AG10803 (cell line): ENCODE data around the gene PHACTR1.
"Not testable (repeated sequence)": the region's sequence is repeated elsewhere in the genome, so short reads cannot be mapped to it uniquely, and the experiment has no call there.

Source experiments
- DNase-seq: peaks from one replicate; pipeline ENCODE4 v3.0.0; 2010; ENCODE audit warnings: low read depth
- H3K4me3 ChIP-seq: 2 replicates; pipeline ENCODE4 v1.5.1; 2011; ENCODE audit warnings: mild to moderate bottlenecking, low read length, control low read depth
- TF ChIP-seq, protein P1 (sequence below): conservative IDR thresholded peaks from 2 replicates; pipeline ENCODE4 v1.5.1; 2011; ENCODE audit warnings: mild to moderate bottlenecking, low read length, control low read depth, inconsistent platforms

The PHACTR1 gene

DNA sequence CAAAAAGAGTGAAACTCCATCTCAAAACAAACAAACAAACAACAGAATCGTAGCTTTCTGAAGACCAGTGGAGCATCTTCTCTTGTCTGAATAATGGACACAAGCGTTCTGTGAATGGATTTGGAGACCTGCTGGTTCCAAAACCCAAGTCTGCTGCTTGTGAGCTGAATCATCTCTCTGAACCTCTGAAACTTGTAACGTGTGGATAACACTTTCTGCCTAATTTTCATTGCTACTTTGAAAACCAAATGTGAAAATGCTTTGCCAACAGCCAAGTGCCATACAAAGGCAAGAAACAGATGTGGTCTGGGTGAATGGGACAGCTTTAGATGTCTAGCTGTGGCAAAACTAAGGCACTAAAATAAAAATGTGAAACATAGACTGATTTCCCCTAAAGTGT is 44.3 kb downstream of the PHACTR1 start:
- DNase-seq, result peak; percentile 57
- no peak overlapping the region for H3K4me3 ChIP-seq
- TF ChIP-seq, protein P1, sequence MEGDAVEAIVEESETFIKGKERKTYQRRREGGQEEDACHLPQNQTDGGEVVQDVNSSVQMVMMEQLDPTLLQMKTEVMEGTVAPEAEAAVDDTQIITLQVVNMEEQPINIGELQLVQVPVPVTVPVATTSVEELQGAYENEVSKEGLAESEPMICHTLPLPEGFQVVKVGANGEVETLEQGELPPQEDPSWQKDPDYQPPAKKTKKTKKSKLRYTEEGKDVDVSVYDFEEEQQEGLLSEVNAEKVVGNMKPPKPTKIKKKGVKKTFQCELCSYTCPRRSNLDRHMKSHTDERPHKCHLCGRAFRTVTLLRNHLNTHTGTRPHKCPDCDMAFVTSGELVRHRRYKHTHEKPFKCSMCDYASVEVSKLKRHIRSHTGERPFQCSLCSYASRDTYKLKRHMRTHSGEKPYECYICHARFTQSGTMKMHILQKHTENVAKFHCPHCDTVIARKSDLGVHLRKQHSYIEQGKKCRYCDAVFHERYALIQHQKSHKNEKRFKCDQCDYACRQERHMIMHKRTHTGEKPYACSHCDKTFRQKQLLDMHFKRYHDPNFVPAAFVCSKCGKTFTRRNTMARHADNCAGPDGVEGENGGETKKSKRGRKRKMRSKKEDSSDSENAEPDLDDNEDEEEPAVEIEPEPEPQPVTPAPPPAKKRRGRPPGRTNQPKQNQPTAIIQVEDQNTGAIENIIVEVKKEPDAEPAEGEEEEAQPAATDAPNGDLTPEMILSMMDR, result no peak

GRCh38 chr6:12761376-12762115 is 45.0 kb downstream of the PHACTR1 start:
- TF ChIP-seq, protein P1, result no peak
- peak overlapping the region; percentile 39 for H3K4me3 ChIP-seq
- peak; percentile 97 for DNase-seq

- H3K4me3 ChIP-seq, result not testable (repeated sequence)
- DNase-seq, result peak; percentile 80
Observed at GRCh38 chr6:12762731-12763434, 46.3 kb downstream of the PHACTR1 start.

DNA sequence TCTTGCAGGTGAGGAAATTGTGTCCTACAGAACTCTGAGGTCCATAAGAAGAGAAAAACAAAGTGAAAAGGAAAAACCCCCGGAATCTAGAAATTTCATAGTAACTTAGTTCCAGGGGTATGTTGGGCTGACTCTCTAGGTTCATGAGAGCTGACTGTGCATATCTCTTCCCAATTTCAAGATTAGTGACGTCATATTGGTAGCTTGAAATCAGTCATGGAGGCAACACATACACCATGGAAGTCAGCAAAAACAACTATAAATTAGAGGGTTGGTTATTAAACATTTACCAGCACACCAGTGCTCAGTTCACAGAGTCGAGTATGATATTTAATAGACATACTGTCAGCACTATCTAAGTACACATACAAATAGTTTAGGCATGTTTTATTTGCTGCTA is 49.8 kb downstream of the PHACTR1 start:
- H3K4me3 ChIP-seq, result no peak overlapping the region
- TF ChIP-seq, protein P1, result no peak
- no peak for DNase-seq

DNA sequence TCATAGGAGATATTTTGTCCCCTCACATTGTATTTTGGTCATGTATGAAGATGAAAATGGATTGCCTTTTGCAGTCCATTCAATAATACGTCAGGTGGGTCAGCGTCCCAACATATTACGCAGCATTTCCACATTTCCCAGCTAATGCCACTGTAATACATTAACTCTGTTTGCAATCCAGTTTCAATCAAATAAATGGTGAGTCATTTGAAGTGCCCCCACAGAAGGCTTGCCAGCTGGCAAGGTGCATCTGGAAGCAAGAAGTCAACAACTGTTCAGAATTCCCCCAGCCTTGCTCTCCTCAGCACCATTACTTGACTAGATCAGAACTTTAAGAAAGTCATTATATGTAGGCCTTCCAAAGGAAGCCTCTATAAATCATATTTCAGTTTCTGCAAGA is 50.4 kb downstream of the PHACTR1 start:
- no peak for DNase-seq
- TF ChIP-seq, protein P1, result no peak
- H3K4me3 ChIP-seq, result no peak overlapping the region

DNA sequence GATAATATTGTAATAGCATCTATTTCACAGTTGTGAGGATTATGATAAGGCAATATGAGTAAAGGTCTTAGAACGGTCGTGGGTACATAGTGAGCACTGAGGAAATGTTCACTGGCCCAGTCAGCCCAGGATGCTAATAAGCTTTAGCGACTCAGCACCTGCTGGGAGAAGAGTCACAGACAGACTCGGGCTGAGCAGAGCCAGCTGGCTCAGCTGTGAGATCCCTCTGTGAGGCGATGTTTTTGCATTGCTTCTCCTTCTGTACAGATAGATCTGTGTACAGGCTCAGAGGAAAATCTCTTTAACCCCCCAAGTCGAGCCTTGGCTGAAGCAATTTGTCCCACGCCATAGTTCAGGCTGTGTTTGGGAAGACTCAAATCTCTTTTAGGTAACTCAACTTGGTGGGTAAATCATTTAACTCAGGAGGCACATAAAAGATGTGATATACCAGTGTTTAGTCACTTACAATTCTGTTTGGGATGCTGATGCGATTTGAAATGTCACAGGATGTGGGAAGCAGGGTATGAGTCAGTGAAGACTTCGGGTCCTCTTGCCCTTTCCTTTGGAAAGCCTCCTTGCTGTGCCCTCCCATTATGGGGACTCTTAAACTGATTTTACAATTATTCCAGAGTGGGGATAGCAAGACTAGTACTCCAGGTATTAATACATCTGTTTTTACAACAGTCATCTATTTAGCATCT is 53.1 kb downstream of the PHACTR1 start:
- DNase-seq, result peak; percentile 23
- TF ChIP-seq, protein P1, result no peak
- H3K4me3 ChIP-seq, result no peak overlapping the region

GRCh38 chr6:12772416-12772815 is 55.8 kb downstream of the PHACTR1 start:
- TF ChIP-seq, protein P1, result no peak
- DNase-seq, result no peak
- H3K4me3 ChIP-seq, result no peak overlapping the region
